HUES6 (cell line): ENCODE results near the gene NSMCE1.
"Not testable (repeated sequence)": the region's sequence is repeated elsewhere in the genome, so short reads cannot be mapped to it uniquely, and the experiment has no call there.

Source experiments
- H3K27ac ChIP-seq: 2 replicates; pipeline ENCODE4 v1.7.0; 2013; ENCODE audit warnings: low read depth, mild to moderate bottlenecking, low read length, inconsistent platforms
- H3K27me3 ChIP-seq: 2 replicates; pipeline ENCODE4 v1.6.1; 2013; ENCODE audit warnings: low read length; ENCODE audit not compliant: control insufficient read depth, insufficient read depth
- H3K36me3 ChIP-seq: 2 replicates; pipeline ENCODE4 v1.6.1; 2013; ENCODE audit warnings: low read length; ENCODE audit not compliant: control insufficient read depth, insufficient read depth
- H3K4me1 ChIP-seq: 2 replicates; pipeline ENCODE4 v1.6.1; 2013; ENCODE audit warnings: low read length; ENCODE audit not compliant: control insufficient read depth, insufficient read depth
- H3K4me3 ChIP-seq: 2 replicates; pipeline ENCODE4 v1.5.1; 2013; ENCODE audit warnings: low read depth, low read length
- H3K9ac ChIP-seq: one replicate; pipeline ENCODE4 v1.6.1; 2013; ENCODE audit warnings: mild to moderate bottlenecking, low read length
- H3K9me3 ChIP-seq: 2 replicates; pipeline ENCODE4 v1.6.1; 2013; ENCODE audit warnings: low read depth, low read length; ENCODE audit not compliant: control insufficient read depth, insufficient read depth

Gene NSMCE1

DNA sequence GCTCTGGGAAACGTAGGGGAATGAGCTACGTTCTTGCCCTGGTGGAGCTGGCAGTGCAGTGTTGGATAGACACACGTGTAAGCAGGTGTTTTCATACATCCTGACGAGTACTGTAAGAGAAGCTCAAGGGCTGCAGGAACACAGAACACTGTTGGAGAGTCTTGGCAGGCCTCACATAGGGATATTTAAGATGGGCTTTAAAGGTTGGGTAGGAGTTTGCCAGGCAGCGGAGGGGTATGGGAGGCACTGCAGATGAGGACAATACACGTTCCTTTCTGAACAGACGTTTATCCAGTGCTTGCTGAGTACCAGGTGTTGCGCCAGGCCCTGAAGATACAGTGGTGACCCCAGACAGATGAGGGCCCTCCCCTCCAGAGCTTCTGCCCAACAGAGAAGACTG is 59.0 kb downstream of the NSMCE1 start:
- Histone ChIP-seq H3K4me1 (peaks cover 2% of the 10 kb centered on the region; the same call in 1 of the 2 replicates), H3K36me3 (peaks cover 13% of the 10 kb centered on the region), H3K4me3 (no peak overlapping the region), H3K9me3 (no peaks in the 10 kb centered on the region), H3K27me3 (no peaks in the 10 kb centered on the region), H3K27ac (no peak overlapping the region), H3K9ac (no peak overlapping the region)

DNA sequence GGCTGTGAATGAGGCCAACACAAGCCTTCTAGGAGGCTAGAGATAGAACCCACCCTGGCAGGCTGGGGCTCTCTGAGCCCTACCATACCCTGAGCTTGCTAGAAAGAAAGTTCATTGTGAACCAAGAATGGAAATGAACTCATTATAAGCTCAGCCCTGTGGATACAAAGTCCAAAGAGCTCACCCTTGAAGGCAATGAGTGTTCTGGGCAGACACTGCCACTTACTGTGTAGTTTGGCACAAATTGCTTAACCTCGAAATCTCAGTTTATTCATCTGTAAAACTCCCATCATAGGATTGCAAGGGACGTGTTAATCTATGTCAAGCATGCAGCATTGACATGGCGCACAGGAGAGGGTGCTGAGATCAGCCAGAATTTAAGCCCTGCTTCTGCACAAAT is 59.8 kb downstream of the NSMCE1 start:
- Histone ChIP-seq H3K27me3 (no peaks in the 10 kb centered on the region), H3K9ac (no peak overlapping the region), H3K4me1 (peaks cover 5% of the 10 kb centered on the region; the same call in 1 of the 2 replicates), H3K27ac (no peak overlapping the region), H3K36me3 (peaks cover 13% of the 10 kb centered on the region), H3K4me3 (no peak overlapping the region), H3K9me3 (no peaks in the 10 kb centered on the region)

DNA sequence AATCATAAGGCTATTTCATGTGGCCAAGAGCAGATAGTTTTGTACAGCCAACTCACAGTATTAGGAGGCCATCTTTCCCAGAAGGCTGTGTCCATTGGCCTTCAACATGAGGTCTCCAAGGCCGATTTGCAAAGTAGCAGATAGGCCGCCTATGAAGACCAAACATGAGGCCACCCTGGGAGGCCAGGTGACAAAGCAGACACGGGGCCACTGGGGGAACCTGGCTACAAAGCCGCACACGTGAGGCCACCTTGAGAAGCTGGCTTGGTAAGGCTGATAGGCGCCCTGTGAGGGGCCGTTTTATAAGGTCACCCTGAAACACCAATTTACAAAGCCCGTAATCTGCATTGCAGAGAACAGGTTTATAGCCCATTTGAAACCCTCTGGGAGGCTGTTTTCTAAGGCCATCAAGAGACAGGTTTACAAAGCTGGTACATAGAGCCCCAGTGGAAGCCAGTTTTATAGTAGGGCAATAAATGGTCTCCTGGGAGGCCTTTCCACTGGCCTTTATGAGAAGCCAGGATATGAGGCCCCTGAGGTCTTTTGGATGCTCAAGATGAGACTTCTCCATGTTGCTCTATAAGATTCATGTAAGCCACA is 60.4 kb downstream of the NSMCE1 start:
- peaks cover 5% of the 10 kb centered on the region; the same call in 1 of the 2 replicates for H3K4me1 ChIP-seq
- H3K9me3 ChIP-seq: no peaks in the 10 kb centered on the region

DNA sequence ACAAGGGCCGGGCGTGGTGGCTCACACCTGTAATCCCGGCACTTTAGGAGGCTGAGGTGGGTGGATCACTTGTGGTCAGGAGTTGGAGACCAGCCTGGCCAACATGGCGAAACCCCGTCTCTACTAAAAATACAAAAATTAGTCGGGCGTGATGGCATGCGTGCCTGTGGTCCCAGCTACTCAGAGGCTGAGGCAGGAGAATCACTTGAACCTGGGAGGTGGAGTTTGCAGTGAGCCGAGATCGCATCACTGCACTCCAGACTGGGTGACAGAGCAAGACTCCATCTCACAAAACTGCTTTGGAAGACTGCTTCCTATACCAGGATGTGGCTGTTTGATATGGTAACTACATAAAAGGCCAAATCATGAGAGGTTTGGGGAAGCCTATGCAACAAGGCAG is 61.5 kb downstream of the NSMCE1 start:
- not testable (repeated sequence) for H3K9me3 ChIP-seq, H3K27me3 ChIP-seq, H3K27ac ChIP-seq, H3K4me3 ChIP-seq, H3K9ac ChIP-seq, H3K4me1 ChIP-seq
- H3K36me3 ChIP-seq: peaks cover 13% of the 10 kb centered on the region

More for the DNA sequence above, 60.4 kb downstream of the NSMCE1 start:
- Histone ChIP-seq H3K27me3 (no peaks in the 10 kb centered on the region), H3K36me3 (peaks cover 13% of the 10 kb centered on the region), H3K27ac (no peak overlapping the region), H3K9ac (no peak overlapping the region), H3K4me3 (no peak overlapping the region)

DNA sequence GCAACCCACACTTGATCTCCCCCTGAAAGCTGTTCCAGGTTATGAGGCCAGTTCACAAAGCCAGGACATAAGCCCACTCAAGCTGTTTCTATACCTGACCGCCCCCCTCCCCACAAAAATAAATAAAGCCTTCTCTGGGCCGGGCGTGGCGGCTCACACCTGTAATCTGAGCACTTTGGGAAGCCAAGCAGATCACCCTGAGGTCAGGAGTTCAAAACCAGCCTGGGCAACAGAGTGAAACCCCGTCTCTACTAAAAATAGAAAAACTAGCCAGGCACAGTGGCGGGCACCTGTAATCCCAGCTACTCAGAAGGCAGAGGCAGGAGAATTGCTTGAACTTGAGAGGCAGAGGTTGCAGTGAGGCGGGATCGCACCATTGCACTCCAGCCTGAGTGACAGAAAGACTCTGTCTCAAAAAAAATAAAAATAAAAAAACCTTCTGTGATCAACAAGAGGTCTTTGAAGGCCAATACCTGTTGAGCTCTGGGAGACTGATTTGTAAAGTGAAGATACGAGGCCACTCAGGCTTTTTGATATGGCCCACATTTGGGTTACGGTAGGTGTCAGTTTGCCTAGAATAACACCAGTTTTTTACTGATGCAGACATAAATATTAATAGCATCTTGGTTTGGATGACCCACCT is 63.0 kb downstream of the NSMCE1 start:
- Histone ChIP-seq H3K27me3 (no peaks in the 10 kb centered on the region), H3K9ac (no peak overlapping the region), H3K36me3 (peaks cover 7% of the 10 kb centered on the region), H3K4me3 (no peak overlapping the region), H3K4me1 (peaks cover 9% of the 10 kb centered on the region; the same call in 1 of the 2 replicates), H3K9me3 (no peaks in the 10 kb centered on the region), H3K27ac (no peak overlapping the region)

DNA sequence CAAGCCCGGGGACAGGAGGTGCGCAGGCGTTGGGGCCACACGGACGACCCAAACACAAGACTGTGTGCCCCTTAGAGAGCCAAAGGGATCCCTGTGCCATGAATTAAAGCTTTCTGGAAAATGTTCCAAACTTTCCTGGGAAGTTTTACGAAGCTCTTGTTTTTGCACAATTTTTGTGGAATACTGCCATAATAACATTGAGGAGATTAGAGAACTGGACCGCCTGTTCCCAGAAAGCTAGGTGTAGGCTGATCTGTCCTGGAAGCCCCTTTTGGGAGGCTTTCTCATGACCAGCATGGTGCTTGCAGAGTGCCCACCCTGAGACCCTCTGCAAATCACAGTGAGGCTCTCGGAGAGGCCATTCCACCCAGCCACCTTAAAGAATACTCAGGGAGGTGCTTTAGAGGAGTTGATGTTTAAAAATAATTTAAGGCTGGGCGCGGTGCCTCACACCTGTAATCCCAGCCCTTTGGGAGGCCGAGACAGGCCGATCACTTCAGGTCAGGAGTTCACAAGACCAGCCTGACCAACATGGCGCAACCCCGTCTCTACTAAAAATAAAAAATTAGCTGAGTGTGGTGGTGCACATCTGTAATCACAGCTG is 64.2 kb downstream of the NSMCE1 start:
- H3K4me1 ChIP-seq: peaks cover 9% of the 10 kb centered on the region; the same call in 1 of the 2 replicates
- no peaks in the 10 kb centered on the region for H3K27me3 ChIP-seq
- H3K9ac ChIP-seq: peak overlapping the region; percentile 90
- H3K36me3 ChIP-seq: no peaks in the 10 kb centered on the region
- no peaks in the 10 kb centered on the region for H3K9me3 ChIP-seq
- H3K27ac ChIP-seq: peak overlapping the region; percentile 79
- peak overlapping the region; percentile 80 for H3K4me3 ChIP-seq

DNA sequence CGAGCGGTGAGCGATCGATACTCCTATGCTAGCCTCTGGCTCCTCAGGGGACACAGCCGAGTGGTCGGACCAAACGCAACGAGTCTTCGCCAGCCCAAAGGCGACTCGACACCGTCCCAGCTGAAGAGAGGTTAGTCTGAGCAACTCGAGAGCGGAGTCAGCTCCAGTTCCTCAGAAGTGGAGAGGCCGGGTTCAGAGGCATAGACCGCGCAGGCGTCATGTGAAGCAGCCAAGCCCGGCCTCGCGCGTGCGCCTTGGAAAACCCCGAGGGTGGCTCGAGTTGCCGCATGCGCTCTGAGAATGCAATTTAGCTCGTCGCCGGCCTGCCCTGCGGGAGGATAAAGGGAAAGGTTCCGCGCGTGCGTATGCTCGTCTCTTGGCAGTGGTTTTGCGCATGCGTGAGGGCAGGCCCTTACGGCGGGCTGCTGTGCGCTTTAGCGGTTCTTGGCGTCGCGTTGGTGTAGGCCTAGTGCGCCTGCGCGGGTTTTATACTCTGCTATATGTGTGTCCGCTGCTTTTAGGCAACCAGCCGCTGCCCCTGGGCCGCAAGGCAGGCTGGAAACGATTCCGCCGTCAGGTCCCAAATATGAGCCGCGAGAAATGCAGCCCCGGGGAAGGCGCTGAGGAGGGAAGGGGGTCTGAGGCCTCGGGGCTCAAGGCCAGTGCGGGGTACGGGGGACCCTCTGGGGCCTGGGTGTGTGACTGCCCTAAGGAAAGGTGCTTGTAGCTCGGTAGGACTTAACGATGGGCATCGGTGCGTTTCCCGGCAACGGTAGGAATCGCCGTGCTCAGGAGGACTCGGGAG is 64.9 kb downstream of the NSMCE1 start, which contains the start of gene KDM8:
KDM8 (plus strand) TSS at position 20 of the 805 bp plus-strand sequence. CDS start 6,598 bp downstream, outside the sequence.
- H3K4me1 ChIP-seq: peaks cover 12% of the 10 kb centered on the region; the same call in 1 of the 2 replicates
- H3K27me3 ChIP-seq: no peaks in the 10 kb centered on the region
- H3K9me3 ChIP-seq: no peaks in the 10 kb centered on the region
- H3K36me3 ChIP-seq: no peaks in the 10 kb centered on the region
- peak within 1 kb of the TSS; percentile 79 for H3K27ac ChIP-seq
- peak within 1 kb of the TSS; percentile 90 for H3K9ac ChIP-seq
- peak within 1 kb of the TSS; percentile 80 for H3K4me3 ChIP-seq

DNA sequence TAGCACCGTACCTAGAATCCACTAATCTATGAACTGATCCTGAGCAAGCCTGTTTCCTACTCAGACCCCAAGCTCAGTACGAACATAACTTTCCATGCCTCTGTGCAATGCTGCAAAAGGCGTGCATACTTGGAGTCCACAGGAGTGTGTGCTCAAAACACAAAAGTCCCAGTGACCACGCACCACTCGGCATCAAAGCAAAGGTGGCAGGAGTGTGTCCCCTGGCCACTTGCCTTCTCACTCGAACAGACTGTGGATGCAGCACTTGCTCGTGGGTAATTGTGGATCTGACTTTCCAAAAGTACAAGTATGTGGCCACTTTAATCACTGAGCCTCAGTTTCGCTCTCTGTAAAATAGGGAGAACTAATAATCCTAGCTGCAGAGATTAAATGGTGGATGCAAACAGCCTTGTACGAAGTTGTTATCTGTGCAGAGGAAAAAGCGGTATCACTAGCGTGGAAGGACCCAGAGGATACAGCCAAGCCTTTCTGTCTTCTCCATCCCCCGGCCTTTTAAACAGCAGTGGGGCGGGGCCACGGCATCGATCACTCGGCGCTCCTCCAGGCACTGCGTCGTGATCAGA is 65.6 kb downstream of the NSMCE1 start:
- no peaks in the 10 kb centered on the region for H3K27me3 ChIP-seq
- no peaks in the 10 kb centered on the region for H3K36me3 ChIP-seq
- H3K27ac ChIP-seq: peak overlapping the region; percentile 73; the same call in 1 of the 2 replicates
- no peaks in the 10 kb centered on the region for H3K9me3 ChIP-seq
- H3K4me1 ChIP-seq: peaks cover 19% of the 10 kb centered on the region
- H3K4me3 ChIP-seq: peak overlapping the region; percentile 80
- peak overlapping the region; percentile 90 for H3K9ac ChIP-seq

DNA sequence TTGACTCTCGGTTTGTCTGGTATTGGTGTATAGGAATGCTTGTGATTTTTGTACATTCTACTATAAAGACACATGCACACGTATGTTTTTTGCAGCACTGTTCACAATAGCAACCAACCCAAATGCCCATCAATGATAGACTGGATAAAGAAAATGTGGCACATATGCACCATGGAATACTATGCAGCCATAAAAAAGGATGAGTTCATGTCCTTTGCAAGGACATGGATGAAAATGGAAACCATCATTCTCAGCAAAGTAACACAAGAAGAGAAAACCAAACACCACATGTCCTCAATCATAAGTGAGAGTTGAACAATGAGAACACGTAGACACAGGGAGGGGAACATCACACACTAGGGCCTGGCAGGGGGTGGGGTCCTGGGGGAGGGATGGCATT is 67.7 kb downstream of the NSMCE1 start:
- not testable (repeated sequence) for H3K27ac ChIP-seq, H3K9ac ChIP-seq, H3K27me3 ChIP-seq, H3K9me3 ChIP-seq, H3K36me3 ChIP-seq, H3K4me3 ChIP-seq
- peaks cover 24% of the 10 kb centered on the region for H3K4me1 ChIP-seq

DNA sequence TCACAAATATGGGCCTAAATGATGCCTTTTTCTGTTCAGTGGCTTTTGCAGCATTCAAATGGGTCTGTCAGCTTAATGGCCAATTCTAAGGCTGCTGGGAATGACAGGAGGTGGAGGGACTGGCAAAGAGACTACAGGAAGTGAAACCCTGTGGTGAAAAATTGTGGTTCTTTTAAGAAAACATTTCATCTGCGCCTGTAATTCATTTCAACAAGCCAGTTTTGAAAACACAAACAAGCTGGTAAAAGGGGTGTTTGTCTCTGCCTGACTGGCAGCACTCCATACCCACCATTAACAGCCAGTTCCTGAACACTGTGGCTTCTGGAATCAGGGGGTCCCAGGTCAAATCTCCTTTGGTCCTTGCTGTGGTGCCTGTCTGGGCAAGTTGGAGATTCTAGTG is 68.8 kb downstream of the NSMCE1 start:
- no peak overlapping the region for H3K4me3 ChIP-seq
- H3K4me1 ChIP-seq: peaks cover 23% of the 10 kb centered on the region
- no peaks in the 10 kb centered on the region for H3K27me3 ChIP-seq
- H3K27ac ChIP-seq: no peak overlapping the region
- H3K9ac ChIP-seq: no peak overlapping the region
- no peaks in the 10 kb centered on the region for H3K9me3 ChIP-seq
- no peaks in the 10 kb centered on the region for H3K36me3 ChIP-seq
